ENCODE results near the gene CDSN. TPM values are rescaled to one million over a fixed set of nuclear protein-coding genes. Genes with fewer than 3 reads are reported as not detected.

The CDSN gene
- total and polyA plus RNA-seq, 2 donors from 2014 or later = 0.13 TPM; not detected in 1

DNA sequence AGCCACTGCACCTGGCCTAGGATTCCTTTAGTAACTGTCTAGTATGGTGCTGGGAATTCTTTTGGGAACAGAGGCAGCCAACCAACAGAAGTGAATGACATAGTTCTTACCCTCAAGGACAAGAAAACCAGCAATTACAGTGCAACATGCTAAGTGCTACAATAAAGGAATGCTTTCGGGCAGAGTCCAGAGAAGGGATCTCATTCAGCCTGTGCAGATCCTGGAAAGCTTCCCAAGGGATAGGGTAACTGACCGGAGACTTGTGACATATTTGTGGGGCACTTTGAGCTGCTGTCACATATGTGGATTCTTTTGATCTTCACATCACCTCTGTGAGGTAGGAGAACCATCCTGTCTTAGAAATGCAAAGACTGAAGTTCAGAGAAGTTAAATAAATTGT is 54.7 kb downstream of the CDSN start:
- H3K4me3 ChIP-seq (ENCODE audit: low read length in 3 of 3) = no peak overlapping the region
- H3K9ac ChIP-seq (ENCODE audit: low read length in 3 of 3) = no peak overlapping the region
- DNase-seq (no peak), FAIRE-seq (no peak)
- no peaks in the 10 kb centered on the region for H3K36me3 ChIP-seq (ENCODE audit: control insufficient read depth in 2 of 3, insufficient read depth in 3 of 3, low read length in 3 of 3)
- H3K4me1 ChIP-seq (ENCODE audit: control insufficient read depth in 2 of 3, insufficient read depth in 2 of 3, low read depth in 1 of 3, low read length in 3 of 3) = peaks cover 0 to under 1% (median 0%) of the 10 kb centered on the region in 3 donors
- no peaks in the 10 kb centered on the region for H3K27me3 ChIP-seq (ENCODE audit: control insufficient read depth, insufficient read depth, low read length)
- intact Hi-C loops (cut with DNase I) = no loop called here
- no peak overlapping the region for H3K27ac ChIP-seq (ENCODE audit: low read depth in 2 of 2, low read length in 2 of 2)
- no peaks in the 10 kb centered on the region for H3K9me3 ChIP-seq (ENCODE audit: control insufficient read depth in 2 of 3, insufficient read depth in 1 of 3, low read length in 3 of 3)
- TF ChIP-seq, protein P1, sequence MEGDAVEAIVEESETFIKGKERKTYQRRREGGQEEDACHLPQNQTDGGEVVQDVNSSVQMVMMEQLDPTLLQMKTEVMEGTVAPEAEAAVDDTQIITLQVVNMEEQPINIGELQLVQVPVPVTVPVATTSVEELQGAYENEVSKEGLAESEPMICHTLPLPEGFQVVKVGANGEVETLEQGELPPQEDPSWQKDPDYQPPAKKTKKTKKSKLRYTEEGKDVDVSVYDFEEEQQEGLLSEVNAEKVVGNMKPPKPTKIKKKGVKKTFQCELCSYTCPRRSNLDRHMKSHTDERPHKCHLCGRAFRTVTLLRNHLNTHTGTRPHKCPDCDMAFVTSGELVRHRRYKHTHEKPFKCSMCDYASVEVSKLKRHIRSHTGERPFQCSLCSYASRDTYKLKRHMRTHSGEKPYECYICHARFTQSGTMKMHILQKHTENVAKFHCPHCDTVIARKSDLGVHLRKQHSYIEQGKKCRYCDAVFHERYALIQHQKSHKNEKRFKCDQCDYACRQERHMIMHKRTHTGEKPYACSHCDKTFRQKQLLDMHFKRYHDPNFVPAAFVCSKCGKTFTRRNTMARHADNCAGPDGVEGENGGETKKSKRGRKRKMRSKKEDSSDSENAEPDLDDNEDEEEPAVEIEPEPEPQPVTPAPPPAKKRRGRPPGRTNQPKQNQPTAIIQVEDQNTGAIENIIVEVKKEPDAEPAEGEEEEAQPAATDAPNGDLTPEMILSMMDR (IDR thresholded peaks at IDR 0.05; ENCODE audit: borderline replicate concordance, extremely low read depth, insufficient read depth) = no peak

Other genes starting within 250 kb of the CDSN start
- gene DDR1, start 235.9 kb downstream of the CDSN start, total RNA-seq = 362 TPM
- 95.8 TPM for gene DDR1, start 235.9 kb downstream of the CDSN start, polyA plus RNA-seq (ENCODE audit: insufficient read depth, low read depth, low replicate concordance)
- 39.3 TPM for gene GTF2H4, start 212.2 kb downstream of the CDSN start, total RNA-seq
- gene GTF2H4, start 212.2 kb downstream of the CDSN start, polyA plus RNA-seq (ENCODE audit: insufficient read depth, low read depth, low replicate concordance) = 20.9 TPM
- 34.5 TPM for gene VARS2, start 206.2 kb downstream of the CDSN start, total RNA-seq
- 30.4 TPM for gene VARS2, start 206.2 kb downstream of the CDSN start, polyA plus RNA-seq (ENCODE audit: insufficient read depth, low read depth, low replicate concordance)
- gene SFTA2, start 188.3 kb downstream of the CDSN start, total RNA-seq = 30.5 TPM
- gene SFTA2, start 188.3 kb downstream of the CDSN start, polyA plus RNA-seq (ENCODE audit: insufficient read depth, low read depth, low replicate concordance) = 7.4 TPM
- gene MUCL3, start 179.5 kb downstream of the CDSN start, total RNA-seq = 0.13 TPM
- not detected for gene MUCL3, start 179.5 kb downstream of the CDSN start, polyA plus RNA-seq (ENCODE audit: insufficient read depth, low read depth, low replicate concordance)
- not detected for gene MUC21, start 136.7 kb downstream of the CDSN start, total RNA-seq
- gene MUC21, start 136.7 kb downstream of the CDSN start, polyA plus RNA-seq (ENCODE audit: insufficient read depth, low read depth, low replicate concordance) = not detected
- gene MUC22, start 110.0 kb downstream of the CDSN start, total RNA-seq = not detected
- gene MUC22, start 110.0 kb downstream of the CDSN start, polyA plus RNA-seq (ENCODE audit: insufficient read depth, low read depth, low replicate concordance) = not detected
- not detected for gene C6orf15, start 7.9 kb downstream of the CDSN start, total RNA-seq
- gene C6orf15, start 7.9 kb downstream of the CDSN start, polyA plus RNA-seq (ENCODE audit: insufficient read depth, low read depth, low replicate concordance) = not detected
- 3.6 TPM for gene PSORS1C1, start 5.6 kb downstream of the CDSN start, total RNA-seq
- 2.1 TPM for gene PSORS1C1, start 5.6 kb downstream of the CDSN start, polyA plus RNA-seq (ENCODE audit: insufficient read depth, low read depth, low replicate concordance)
- gene PSORS1C2, start 18.6 kb upstream of the CDSN start, total RNA-seq = not detected
- gene PSORS1C2, start 18.6 kb upstream of the CDSN start, polyA plus RNA-seq (ENCODE audit: insufficient read depth, low read depth, low replicate concordance) = not detected
- gene CCHCR1, start 37.4 kb upstream of the CDSN start, total RNA-seq = 26.2 TPM
- 24.1 TPM for gene CCHCR1, start 37.4 kb upstream of the CDSN start, polyA plus RNA-seq (ENCODE audit: insufficient read depth, low read depth, low replicate concordance)
- gene TCF19, start 38.1 kb upstream of the CDSN start, total RNA-seq = 7.1 TPM
- 5.1 TPM for gene TCF19, start 38.1 kb upstream of the CDSN start, polyA plus RNA-seq (ENCODE audit: insufficient read depth, low read depth, low replicate concordance)
- gene POU5F1, start 50.2 kb upstream of the CDSN start, total RNA-seq = 19.9 TPM
- gene POU5F1, start 50.2 kb upstream of the CDSN start, polyA plus RNA-seq (ENCODE audit: insufficient read depth, low read depth, low replicate concordance) = 7.9 TPM
- gene HLA-C, start 151.6 kb upstream of the CDSN start, total RNA-seq = 901 TPM
- 433 TPM for gene HLA-C, start 151.6 kb upstream of the CDSN start, polyA plus RNA-seq (ENCODE audit: insufficient read depth, low read depth, low replicate concordance)
- 1,532 TPM for gene HLA-B, start 236.7 kb upstream of the CDSN start, total RNA-seq
- 1,348 TPM for gene HLA-B, start 236.7 kb upstream of the CDSN start, polyA plus RNA-seq (ENCODE audit: insufficient read depth, low read depth, low replicate concordance)

Data from kidney (tissue), 14 donors.